ENCODE results near the gene PCNP. TPM values are rescaled to one million over a fixed set of nuclear protein-coding genes. Genes with fewer than 3 reads are reported as not detected.

The PCNP gene
- total and polyA plus RNA-seq, 2 donors (not counting 3 experiments of a cell fraction or from before 2014, with no cell fraction given), result 22.7 to 137 TPM

DNA sequence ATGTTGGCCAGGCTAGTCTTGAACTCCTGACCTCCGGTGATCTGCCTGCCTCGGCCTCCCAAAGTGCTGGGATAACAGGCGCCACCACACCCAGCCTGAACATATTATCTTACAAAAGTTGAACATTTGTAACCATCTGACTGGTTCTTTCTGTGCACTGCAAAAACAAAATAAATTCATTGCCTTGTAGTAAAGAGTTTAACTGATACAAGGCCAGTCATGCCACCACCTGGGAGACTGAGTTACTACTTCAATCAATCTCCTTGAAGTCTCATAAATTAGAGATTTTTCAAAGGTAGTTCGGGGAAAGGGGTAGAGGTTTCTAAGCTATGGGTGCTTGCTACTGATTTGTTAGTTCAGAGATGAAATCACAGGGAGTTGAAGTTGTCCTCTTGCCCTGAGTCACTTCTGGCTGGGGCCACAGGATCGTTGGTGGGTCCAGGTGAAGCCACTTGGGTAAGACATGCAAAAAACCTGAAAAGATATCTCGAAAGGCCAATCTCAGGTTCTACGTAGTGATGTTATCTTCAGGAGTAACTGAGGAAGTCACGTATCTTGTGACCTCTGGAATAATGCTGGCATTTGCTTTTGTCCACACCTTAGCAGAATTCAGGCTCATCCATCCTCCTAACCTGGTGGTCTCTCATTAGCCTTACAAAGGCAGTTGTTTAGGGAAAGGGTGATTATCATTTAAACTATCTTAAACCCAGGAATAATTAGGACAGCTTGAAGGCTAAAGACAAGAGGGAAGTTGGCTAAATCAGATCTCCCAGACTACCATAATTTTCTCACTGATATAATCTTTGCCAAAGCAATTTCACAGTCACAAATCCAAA is 69.2 kb downstream of the PCNP start:
- H3K4me3 ChIP-seq (replicated peaks in 1 of 3; ENCODE audit: insufficient read depth in 1 of 3, low read depth in 1 of 3, low read length in 3 of 3), result no peak overlapping the region
- H3K27me3 ChIP-seq (ENCODE audit: control insufficient read depth in 2 of 2, insufficient read depth in 2 of 2, low read length in 2 of 2), result no peaks in the 10 kb centered on the region
- dilution Hi-C loops (cut with MboI; ENCODE audit: extremely low pct_ligation_motif_present, low sequenced_read_pairs), result no loop called here
- H3K9me3 ChIP-seq (replicated peaks; ENCODE audit: control insufficient read depth, insufficient read depth, low read length), result no peaks in the 10 kb centered on the region
- BruUV-seq (replicated peaks), result no TSS peak
- peaks cover 14% of the 10 kb centered on the region for H3K4me1 ChIP-seq (ENCODE audit: control insufficient read depth, extremely low read depth, insufficient read depth, low read length)
- H3K9me1 ChIP-seq (replicated peaks; ENCODE audit: control insufficient read depth, extremely low read depth, insufficient read depth, low read length), result no peaks in the 10 kb centered on the region
- H3K4me2 ChIP-seq (ENCODE audit: insufficient read depth, low read length), result no peak overlapping the region
- no peaks in the 10 kb centered on the region for H3K79me2 ChIP-seq (ENCODE audit: control insufficient read depth, insufficient read depth, low read length)
- intact Hi-C loops (cut with micrococcal nuclease), result no loop called here
- no peak overlapping the region for H3K9ac ChIP-seq (replicated peaks; ENCODE audit: extremely low read depth, insufficient read depth, low read length)
- H3K27ac ChIP-seq (ENCODE audit: insufficient read depth, low read depth, low read length), result no peak overlapping the region
- ChIA-PET CTCF (no interaction called here), POLR2A (no interaction called here)
- TF ChIP-seq, protein P1, sequence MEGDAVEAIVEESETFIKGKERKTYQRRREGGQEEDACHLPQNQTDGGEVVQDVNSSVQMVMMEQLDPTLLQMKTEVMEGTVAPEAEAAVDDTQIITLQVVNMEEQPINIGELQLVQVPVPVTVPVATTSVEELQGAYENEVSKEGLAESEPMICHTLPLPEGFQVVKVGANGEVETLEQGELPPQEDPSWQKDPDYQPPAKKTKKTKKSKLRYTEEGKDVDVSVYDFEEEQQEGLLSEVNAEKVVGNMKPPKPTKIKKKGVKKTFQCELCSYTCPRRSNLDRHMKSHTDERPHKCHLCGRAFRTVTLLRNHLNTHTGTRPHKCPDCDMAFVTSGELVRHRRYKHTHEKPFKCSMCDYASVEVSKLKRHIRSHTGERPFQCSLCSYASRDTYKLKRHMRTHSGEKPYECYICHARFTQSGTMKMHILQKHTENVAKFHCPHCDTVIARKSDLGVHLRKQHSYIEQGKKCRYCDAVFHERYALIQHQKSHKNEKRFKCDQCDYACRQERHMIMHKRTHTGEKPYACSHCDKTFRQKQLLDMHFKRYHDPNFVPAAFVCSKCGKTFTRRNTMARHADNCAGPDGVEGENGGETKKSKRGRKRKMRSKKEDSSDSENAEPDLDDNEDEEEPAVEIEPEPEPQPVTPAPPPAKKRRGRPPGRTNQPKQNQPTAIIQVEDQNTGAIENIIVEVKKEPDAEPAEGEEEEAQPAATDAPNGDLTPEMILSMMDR (IDR thresholded peaks at IDR 0.05; ENCODE audit: extremely low read depth in 1 of 2, insufficient read depth in 1 of 2, low read depth in 1 of 2, low read length in 2 of 2), result no peak
- TF ChIP-seq, protein P2, sequence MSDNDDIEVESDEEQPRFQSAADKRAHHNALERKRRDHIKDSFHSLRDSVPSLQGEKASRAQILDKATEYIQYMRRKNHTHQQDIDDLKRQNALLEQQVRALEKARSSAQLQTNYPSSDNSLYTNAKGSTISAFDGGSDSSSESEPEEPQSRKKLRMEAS (IDR thresholded peaks at IDR 0.05; ENCODE audit: insufficient read depth, insufficient read length), result no peak
- no peak for TF ChIP-seq MYC (IDR thresholded peaks at IDR 0.05; ENCODE audit: low read depth, low read length)
- TF ChIP-seq POLR2AphosphoS5 (IDR thresholded peaks at IDR 0.05; ENCODE audit: insufficient read depth, low read depth, low read length), result no peak
- no peak overlapping the region for H2AFZ ChIP-seq (ENCODE audit: low read depth, low read length)
- H4K20me1 ChIP-seq (replicated peaks; ENCODE audit: control insufficient read depth, extremely low read depth, insufficient read depth, low read length), result no peaks in the 10 kb centered on the region
- no peaks in the 10 kb centered on the region for H3K36me3 ChIP-seq (ENCODE audit: control insufficient read depth in 2 of 2, extremely low read depth in 1 of 2, insufficient read depth in 2 of 2, low read length in 2 of 2)
- DNase-seq (ENCODE audit: low read depth, low spot score), result peak; percentile 4
- FAIRE-seq, result no peak

Small RNA genes lying within 50 kb of the gene (small RNA-seq; reads per million reads assigned to genes)
- gene RF00019 (ENCODE audit: insufficient read depth, insufficient read length, low read depth, low replicate concordance) (not detected), gene RNU6-1256P (ENCODE audit: insufficient read depth, insufficient read length, low read depth, low replicate concordance) (not detected)

Other genes with a start within 250 kb of the PCNP start
- gene SENP7, start 61.0 kb upstream of the PCNP start, total RNA-seq, result 18.7 and 20.2 TPM in 2 replicates
- 4.5 and 5.1 TPM in 2 replicates for gene SENP7, start 61.0 kb upstream of the PCNP start, polyA plus RNA-seq
- gene TRMT10C, start 12.3 kb upstream of the PCNP start, total RNA-seq, result 28.0 and 29.6 TPM in 2 replicates
- gene TRMT10C, start 12.3 kb upstream of the PCNP start, polyA plus RNA-seq, result 13.8 and 16.6 TPM in 2 replicates
- 14.7 and 15.8 TPM in 2 replicates for gene ZBTB11, start 103.0 kb downstream of the PCNP start, total RNA-seq
- 3.6 and 4.2 TPM in 2 replicates for gene ZBTB11, start 103.0 kb downstream of the PCNP start, polyA plus RNA-seq
- gene RPL24, start 112.5 kb downstream of the PCNP start, total RNA-seq, result 1,070 and 1,111 TPM in 2 replicates
- gene RPL24, start 112.5 kb downstream of the PCNP start, polyA plus RNA-seq, result 398 and 766 TPM in 2 replicates
- gene CEP97, start 150.4 kb downstream of the PCNP start, total RNA-seq, result 10.3 and 14.0 TPM in 2 replicates
- 1.4 and 1.9 TPM in 2 replicates for gene CEP97, start 150.4 kb downstream of the PCNP start, polyA plus RNA-seq
- 19.9 and 20.3 TPM in 2 replicates for gene NXPE3, start 205.0 kb downstream of the PCNP start, total RNA-seq
- 12.3 and 13.7 TPM in 2 replicates for gene NXPE3, start 205.0 kb downstream of the PCNP start, polyA plus RNA-seq